ENCODE measurements around the gene CCNY.
"Not testable (repeated sequence)": the region's sequence is repeated elsewhere in the genome, so short reads cannot be mapped to it uniquely, and the experiment has no call there.

CCNY gene

DNA sequence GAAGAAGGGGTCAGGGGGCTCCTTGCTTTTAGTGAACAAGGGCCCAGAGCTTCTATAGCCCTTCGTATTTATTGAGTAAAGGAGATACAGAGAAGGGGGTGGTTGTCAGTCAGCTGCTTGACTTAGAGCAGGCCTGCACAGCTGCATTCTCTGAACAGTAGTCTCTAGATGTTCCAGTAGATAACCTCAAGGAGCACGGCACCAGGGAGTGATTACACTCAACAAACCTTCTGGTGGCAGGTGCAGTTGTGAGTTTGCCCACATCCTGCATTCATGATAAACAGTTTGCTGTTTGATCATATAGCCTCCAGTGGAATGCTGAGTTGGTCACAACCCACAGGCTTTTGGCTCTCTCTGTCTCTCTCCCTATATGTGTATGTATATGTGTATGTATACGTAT, 198.8 kb downstream of the CCNY start:
- no peak for DNase-seq

DNA sequence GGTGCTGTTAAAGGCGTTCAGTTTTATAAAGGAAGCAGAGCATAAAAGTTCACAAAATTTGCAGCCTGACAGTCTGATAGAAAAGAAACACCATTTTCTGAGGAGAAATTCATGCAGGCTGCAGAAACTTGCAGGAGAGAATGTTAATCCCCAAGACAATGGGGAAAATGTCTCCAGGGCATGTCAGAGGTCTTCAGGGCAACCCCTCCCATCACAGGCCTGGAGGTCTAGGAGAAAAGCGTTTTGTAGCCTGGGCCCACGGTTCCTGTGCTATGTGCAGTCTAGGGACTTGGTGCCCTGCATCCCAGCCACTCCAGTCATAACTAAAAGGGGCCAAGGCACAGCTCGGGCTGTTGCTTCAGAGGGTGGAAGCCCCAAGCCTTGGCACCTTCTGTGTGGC, 200.5 kb downstream of the CCNY start:
- no peak for DNase-seq

DNA sequence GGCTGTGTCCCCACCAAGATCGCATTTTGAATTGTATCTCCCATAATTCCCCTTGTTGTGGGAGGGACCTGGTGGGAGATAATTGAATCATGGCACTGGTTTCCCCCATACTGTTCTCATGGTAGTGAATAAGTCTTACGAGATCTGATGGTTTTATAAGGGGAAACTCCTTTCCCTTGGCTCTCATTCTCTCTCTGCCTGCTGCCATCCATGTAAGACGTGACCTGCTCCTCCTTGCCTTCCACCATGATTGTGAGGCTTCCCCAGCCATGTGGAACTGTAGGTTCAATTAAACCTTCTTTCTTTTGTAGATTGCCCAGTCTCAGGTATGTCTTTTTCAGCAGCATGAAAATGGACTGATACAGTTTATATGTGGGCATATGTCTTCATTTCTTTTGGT, 201.6 kb downstream of the CCNY start:
- DNase-seq, result not testable (repeated sequence)

DNA sequence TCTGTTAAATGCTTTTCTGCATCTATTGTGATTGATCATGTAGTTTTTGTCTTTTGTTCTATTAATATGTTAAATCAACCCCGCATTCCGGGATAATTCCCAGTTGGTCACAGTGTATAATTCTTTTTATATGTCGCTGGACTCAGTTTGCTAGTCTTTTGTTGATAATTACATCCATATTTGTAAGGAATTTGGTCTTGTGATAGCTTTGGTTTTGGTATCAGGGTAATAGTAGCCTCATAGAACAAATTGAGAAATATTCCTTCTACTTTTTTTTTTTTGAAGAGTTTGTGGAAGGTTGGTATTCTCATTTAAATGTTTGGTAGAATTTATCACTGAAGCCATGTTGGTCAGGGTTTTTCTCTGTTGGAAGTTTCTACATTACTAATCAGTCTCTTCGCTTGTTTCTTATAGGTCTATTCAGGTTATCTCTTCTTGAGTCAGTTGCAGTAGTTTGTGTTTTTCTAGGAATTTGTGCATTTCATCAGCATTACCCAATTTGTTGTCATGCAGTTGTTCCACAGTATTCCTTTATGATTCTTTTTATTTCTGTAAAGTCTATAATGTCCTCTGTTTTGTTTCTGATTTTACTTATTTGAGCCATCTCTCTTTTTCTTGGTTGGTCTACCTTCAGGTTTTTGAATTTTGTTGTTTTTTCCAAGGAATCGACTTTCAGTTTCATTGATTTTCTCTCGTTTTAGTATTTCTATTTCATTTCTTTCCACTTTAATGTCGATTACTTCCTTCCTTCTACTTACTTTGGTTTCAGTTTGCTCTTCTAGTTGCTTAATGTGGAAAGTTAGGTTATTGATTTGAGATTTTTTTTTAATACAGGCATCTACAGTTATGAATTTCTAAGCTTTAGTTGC, 204.2 kb downstream of the CCNY start:
- no peak for DNase-seq

DNA sequence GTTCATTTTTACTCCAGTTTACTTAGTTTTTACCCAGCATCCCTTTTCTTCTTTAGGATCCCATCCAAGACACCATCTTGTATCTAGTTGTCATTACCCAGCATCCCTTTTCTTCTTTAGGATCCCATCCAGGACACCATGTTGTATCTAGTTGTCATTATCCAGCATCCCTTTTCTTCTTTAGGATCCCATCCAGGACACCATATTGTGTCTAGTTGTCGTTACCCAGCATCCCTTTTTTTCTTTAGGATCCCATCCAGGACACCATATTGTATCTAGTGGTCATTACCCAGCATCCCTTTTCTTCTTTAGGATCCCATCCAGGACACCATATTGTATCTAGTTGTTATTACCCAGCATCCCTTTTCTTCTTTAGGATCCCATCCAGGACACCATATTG, 205.4 kb downstream of the CCNY start:
- DNase-seq, result no peak

DNA sequence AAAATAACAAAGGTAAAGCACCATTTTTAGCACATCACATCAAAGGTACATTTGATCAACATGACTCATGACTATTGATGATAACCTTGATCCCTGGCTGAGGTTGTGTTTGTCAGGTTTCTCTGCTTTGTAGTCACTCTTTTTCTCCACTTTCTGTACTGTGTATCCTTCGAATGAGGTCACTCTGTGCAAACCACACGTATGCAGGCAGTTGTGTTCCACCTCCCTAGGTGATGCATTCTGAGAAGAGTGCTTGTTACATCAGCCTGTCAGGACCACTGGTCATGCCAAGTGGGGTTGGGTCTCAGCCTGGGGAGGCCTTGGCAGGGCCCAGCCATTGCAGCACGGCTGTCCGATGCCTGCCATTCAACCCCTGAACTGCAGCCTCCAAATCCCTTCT, 206.0 kb downstream of the CCNY start:
- DNase-seq, result no peak

DNA sequence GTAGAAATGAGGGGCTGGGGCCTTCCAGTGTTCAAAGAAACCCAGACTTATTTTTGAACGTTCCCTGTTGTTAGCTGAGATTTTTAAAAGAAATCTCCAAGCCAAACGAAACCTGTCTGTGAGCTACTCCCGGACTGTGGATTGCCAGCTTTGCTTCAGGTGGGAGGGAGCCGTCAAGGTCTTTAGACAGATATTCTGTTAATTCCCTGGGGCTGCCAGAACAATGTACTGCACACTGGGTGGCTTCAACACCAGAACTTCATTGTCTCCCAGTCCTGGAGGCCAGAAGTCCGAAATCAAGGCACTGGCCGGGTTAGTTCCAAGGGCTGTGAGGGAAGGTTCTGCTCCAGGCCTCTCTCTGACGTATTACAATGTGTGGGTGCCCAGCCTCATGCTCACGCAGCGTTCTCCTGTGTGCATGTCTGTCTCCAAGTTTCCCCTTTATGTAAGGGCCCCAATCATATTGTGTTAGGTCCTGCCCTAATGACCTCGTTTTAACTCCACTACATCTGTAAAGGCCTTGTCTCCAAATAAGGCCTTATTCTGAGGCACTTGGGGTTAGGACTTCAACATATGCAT, 208.9 kb downstream of the CCNY start:
- no peak for DNase-seq

DNA sequence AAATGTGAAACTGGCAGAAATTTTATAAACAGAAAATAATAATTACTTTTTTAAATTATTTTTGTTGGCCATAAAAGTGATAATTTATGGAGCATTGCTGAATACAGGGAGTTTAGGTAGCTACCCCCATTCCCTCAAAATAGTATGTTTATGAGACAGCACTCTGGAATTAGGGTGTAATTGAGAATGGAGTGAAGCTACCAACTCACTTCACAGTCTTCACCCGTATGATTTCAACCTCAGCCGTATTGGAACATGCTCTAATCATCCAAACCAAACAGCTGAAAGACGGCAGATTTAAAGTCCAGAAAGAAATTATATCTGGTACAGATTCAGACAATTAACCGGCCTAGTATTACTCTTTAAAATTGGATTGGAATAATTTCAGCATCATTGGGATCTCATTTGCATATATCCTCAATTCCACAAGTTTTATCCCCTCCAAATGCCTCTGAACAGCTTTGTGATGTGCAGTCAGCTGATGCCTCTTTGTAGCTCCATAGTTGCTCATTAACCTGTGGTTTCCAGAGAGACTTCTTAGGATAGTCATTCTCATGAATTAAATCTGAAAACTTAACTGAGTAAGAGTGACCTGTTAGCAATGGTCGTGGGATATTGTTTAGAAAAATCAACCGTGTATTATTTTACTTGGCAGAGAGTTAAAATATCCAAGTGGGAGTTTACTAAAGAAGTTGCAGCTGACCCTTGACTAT, 209.7 kb downstream of the CCNY start:
- DNase-seq, result no peak

DNA sequence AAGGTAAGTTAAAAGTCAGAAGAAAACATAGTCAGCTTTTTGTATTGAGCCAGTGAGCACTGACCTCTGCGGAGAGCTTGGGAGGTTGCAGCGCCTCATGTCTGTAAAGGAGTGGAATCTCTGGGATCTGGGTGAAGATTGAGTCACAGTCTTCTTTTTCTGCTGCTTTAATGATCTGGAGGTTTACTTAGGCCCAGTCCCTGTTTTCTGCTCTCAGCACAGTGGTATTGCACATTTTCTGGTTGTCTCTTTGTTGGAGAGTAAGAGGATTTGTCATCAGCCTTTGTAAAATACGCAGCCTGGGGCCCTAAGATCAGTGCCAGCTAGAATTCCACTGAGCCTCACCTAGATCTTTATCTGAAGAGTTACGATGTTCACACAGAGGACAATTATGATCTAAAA, 210.5 kb downstream of the CCNY start:
- peak; percentile 23 for DNase-seq

DNA sequence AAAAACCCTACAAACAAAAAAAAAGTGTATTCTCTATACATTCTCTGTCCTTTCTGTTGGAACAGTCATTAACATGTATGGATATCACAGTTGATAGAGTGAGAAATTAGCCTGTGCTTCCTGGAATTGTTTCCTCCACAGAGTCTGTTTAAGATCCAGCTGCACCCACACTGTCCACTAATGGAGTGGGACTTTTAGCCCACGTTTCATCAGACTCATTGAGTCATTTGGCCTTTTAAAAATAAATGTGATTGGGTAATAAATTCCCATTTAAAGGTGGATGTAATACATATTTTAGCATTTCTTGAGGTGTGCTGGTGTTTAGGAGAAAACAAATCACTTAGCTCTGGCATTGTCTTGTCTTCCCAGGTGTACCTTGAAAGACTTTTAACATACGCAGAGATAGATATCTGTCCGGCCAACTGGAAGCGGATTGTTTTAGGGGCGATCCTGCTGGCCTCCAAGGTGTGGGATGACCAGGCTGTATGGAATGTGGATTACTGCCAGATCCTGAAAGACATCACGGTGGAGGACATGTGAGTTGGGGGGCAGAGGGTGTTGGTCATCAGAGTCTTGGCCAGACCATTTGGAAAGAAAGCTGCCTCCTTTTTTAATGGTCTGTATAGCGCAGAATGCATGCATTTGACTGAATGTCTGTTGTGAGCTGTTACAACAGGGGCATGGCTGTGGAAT, 216.5 kb downstream of the CCNY start:
- no peak for DNase-seq

DNA sequence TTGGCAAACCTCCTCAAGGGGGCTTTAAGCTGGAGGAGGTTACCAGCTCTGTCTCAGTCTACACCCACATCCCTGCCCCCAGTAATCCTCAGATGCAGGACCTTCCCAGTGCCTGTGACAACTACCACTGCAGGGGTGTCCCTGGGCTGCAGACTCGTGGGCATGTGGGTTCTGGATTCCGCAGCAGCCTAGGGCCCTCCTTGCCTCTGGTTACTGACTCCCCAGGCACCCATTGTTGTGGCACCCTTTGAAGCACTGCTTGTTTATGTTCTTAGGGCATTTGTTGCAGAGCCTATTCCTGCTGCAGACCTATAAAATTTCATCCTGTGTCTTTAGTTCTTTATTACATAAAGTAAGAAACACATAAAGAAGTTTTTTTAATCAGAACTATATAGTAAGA, 217.7 kb downstream of the CCNY start:
- DNase-seq, result no peak

DNA sequence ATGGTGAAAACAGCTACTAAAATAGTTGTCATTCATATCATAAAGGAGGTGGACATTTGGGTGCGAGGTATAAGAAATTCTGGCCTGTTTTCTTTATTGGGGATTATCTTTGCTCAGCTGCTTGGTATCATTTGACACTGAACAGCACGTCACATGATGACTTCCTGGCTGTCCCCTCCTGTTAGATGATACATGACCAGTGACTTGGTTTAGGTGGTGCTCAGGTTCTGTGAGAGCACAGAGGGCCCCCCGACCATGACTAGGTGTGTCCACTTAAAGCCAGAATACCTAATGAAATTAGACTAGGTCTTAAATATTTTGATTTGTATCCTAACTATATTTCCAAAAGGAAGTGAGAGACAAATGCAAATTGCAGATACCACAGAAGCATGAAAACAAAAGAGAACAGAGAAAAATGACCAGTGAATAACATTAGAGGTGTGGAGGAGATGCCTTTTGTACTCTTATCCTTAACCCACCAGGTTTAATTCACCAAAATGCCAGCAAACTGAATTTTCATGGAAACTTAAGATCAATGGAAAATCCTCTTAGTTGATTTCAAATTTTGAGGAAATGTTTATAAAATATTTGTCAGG, 218.2 kb downstream of the CCNY start:
- DNase-seq, result no peak

DNA sequence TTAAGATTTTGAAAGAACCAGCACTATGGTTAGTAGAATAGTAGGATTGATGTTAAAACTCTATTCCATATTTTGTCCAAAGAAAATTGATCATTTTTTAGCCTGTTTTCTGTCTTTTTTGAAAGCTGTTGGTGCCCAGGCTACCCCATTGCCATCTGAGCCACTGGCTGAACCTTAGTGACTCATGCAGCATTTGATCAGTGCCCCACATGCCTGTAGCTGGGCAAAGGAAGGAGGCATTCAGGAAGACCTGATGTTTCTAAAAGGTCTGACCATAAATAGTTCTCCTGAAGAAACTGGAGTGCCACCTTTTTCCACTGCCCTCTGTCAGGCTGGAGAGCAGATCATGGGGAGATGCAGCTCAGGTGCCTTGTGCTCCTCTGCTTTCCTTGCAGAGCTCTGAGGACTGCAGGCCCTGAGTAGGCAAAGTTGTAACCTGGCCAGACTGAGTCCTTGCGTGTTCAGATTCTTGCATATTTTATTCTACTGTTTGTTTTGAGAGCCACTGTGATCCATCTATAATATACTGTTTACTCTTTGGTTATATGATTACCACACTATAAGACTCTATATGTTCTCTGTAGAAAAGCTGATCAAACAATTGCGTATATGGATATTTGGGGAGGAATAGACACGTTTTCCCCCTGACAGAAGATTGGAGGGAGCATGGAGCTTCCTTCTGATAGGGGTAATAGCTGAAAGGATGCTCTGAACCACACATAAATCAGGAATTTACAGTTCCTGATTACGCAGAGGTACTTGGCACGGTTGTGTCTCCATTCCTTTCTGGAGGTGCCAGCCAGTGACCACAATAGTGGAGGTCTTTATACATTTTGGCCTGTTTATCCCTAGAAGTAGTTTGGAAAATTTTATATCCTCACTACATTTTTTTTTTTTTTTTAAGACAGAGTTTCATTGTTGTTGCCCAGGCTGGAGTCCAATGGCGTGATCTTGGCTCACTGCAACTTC, 219.9 kb downstream of the CCNY start:
- no peak for DNase-seq

DNA sequence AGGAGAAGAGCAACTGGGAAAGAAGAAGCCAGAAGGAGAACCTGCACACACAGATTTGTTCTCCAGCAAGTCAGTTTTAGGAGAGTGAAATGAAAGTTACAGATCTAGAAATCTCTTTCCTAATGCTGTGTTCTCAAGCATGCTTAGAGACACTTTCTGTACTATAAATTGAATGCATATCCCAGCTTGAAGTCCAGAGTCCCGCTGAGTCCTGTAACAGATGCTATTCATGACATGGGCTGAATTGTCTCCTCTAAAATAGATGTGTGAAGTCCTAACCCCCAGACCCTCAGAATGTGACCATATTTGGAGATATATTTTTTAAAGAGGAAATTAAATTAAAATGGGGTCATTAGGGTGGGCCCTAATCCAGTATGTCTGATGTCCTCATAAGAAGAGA, 222.0 kb downstream of the CCNY start:
- DNase-seq, result no peak

DNA sequence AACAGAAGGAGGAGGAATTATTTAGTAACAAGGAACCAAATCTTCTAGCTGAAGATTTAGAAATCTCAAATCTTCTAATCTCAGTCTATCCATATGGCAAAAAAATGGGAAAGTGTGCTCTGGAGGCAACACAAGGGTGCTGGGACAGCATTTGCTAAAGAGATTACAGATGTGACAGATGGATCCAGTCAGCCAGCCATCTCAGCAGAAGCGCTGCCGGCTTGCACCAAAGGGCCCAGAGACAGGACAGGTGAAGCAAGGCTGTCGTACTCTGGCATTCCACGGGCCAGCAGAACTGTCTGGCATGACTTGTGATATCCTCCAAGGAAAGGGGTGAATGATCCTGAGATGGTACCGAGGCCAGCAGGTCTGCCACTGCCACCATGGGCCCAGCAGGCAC, 223.1 kb downstream of the CCNY start:
- no peak for DNase-seq

DNA sequence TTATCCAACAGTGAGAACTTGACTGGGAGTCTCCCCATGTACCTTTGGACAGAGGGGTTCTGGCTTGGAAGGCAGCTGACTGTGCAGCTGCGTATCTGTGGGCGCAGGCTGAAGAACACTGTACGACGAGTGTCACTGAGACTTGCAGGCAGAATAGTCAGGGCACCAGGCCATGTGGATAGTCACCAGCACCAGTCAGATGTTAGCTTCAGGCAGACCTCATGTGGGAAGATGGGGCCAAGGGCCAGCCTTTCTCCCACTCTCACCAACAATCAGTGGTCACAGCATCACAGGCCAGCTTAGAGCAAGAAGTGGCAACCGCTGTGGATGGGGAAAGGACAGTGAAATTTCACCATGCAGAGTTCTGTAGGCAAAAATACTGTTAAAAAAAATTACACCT, 225.4 kb downstream of the CCNY start:
- DNase-seq, result no peak

DNA sequence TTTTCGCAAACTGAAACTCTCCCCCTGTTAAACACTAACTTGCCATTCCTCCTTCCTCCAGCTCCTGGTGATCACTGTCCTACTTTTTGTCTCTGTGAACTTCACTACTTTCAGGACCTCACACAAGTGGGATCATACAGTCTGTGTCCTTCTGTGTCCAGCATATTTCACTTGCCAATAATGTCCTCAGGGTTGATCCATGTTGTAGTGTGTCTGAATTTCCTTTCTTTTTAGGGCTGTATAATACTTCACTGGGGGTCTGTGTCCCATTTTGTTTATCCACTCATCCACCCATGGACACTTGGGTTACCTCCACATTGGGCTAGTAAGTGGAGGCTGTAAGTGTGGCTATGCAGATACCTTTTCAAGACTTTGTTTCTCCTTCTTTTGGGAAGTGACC, 226.1 kb downstream of the CCNY start:
- no peak for DNase-seq

DNA sequence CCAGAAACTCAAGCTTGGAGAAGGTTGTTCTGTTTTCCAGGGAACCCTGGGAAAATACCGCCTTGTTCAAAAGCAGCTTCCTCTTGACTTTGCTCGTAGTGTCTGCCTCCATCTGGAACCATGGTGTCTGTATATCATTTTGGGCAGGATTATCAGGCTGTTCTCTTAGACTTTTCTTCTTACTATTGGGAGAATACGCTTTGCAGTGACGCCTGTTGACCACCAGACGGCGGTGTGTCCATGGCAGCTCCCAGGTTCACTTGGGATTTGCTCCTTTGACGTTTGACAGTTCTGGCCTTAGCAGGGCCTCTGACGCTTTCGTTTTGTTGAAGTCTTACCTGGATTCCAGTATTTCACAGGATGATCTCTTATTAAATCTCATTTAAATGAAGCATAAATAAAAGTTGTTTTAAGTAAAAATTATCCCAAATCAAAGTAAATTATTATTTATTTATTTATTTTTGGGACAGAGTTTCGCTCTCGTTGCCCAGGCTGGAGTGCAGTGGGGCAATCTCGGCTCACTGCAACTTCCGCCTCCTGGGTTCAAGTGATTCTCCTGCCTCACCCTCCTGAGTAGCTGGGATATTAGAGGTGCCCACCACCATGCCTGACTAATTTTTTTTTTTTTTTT, 227.1 kb downstream of the CCNY start:
- DNase-seq, result peak; percentile 87

DNA sequence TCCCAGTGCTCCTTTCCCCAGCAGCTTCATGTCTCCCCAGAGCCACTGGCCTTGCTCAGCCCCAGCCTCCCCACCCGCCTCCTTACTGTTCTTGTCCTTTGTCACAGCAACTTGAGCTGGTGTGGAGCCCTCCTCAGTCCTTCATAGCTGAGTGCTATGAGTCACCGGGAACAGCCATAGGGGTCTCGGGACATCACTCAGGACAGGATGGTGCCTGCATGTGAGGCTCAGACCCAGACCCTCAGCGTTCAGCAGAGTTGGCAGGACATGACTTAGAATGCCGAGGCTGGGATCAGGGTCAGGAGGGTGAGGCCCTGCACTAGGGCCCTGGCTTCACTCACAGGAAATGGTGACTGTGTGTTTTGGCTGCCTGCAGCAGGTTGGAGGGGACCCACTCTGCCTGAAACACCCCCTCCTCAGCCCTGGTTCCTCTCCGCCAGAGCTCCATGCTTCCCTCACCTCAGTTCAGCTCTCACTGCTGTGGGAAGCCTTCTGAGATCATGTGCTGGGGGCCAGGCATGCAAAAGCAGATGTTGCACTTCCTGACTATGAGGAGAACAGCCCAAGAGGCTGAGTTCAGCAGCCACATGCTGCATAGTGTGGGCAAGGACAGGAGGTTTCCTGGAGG, 228.1 kb downstream of the CCNY start:
- no peak for DNase-seq

DNA sequence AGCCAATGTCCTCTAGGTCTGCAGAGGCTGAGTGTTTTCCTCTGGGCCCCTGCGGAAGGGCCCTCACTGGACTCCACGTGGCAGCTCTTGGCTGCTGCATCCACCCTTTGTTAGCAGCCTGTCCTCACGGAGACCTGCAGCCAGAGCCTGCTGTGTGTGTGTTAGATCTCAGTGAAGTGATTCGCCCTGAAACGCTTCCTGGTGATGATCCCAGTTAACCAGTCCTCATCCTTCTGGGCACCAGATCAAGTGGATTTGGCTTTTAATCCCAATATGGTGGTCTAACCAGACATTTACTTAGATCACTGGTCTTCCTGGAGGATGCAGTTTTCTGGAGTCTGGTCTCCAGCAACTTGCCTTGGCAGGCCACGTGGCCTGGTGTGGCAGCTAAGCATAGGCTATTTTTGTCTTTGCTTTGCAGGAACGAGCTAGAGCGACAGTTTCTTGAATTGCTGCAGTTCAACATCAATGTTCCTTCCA, 229.3 kb downstream of the CCNY start:
- DNase-seq, result no peak

DNA sequence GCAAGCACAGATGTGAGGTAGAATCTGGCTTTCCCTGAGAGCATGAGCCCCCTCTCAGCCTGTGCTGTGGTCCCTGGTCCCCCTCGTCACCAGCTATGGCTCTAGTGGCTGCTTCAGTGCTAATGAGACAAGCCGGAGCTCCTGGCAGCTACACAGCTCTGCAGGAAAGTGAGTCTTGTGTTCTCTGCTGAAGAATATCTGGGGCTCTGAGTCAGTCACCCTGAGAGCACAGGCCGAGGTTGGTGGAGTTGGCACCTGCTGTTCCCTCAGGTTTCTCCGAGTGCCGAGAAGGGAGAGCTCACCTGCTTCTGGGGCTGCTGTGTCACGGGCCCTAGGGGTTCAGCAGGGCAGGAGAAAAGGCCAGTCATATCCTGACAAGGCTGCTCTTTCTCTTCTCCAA, 231.6 kb downstream of the CCNY start:
- DNase-seq, result no peak
